GM12878 (cell line): ENCODE data around the gene FCN2. TPM values are rescaled to one million over a fixed set of nuclear protein-coding genes. Genes with fewer than 3 reads are reported as not detected.

Experiments used
- ATAC-seq: fragments of 200-7000 bp; cut with Tn5 transposase; 3 replicates; pipeline ENCODE4 v1.9.1; 2020; ENCODE audit warnings: mild to moderate bottlenecking, moderate library complexity
- BruUV-seq: library from RNA; stranded (reverse); fragments of 400-500 nt; replicated peaks from 2 replicates; lab custom pipeline; 2021; lab: Mats Ljungman, UMichigan
- CTCF ChIA-PET: fragments of 300-600 bp; sonication (Branson Sonifier 250); formaldehyde crosslinking; extraction: SDS; loops from one replicate; lab custom pipeline; 2021; ENCODE audit warnings: inconsistent platforms; lab: Yijun Ruan, JAX
- POLR2A ChIA-PET: fragments of 350-600 bp; formaldehyde crosslinking; extraction: SDS; loops from one replicate; lab custom pipeline; 2021; ENCODE audit warnings: inconsistent platforms; lab: Charles Lee
- RAD21 ChIA-PET: fragments of 300-600 bp; sonication (Branson Sonifier 250); formaldehyde crosslinking; loops from one replicate; lab custom pipeline; 2023; ENCODE audit warnings: antibody characterized with exemption; ENCODE audit not compliant: unreplicated experiment; lab: Charles Lee
- SMC1A ChIA-PET: fragments of 300-600 bp; sonication (Branson Sonifier 250); formaldehyde crosslinking; loops from one replicate; lab custom pipeline; 2023; ENCODE audit not compliant: unreplicated experiment, uncharacterized antibody; lab: Charles Lee
- DNase-seq: peaks from one replicate; pipeline ENCODE4 v3.0.0-alpha.2; 2011; ENCODE audit warnings: low read depth, low spot score
- FAIRE-seq: peaks from 3 replicates; lab custom pipeline; 2011; peaks lifted over from hg19 to GRCh38; lab: Jason Lieb, UNC
- H2AFZ ChIP-seq: 2 replicates; pipeline ENCODE4 v1.6.0; 2011; ENCODE audit warnings: low read depth, low read length, control low read depth; ENCODE audit not compliant: control insufficient read depth
- H3K27ac ChIP-seq: 2 replicates; pipeline ENCODE4 v1.5.1; 2011; ENCODE audit warnings: control low read depth; ENCODE audit not compliant: control insufficient read depth, insufficient read depth
- H3K27me3 ChIP-seq, 2 experiments: replicated peaks in 1 of 2; 2 replicates each; pipeline versions ENCODE4 v1.6.0 to v1.6.1; 2011; ENCODE audit warnings: low read length in 1 of 2; ENCODE audit not compliant: control insufficient read depth in 2 of 2, insufficient read depth in 2 of 2
- H3K36me3 ChIP-seq, 2 experiments: 2 replicates each; pipeline ENCODE4 v1.5.1; 2011; ENCODE audit warnings: low read length in 1 of 2; ENCODE audit not compliant: control insufficient read depth in 2 of 2, insufficient read depth in 2 of 2
- H3K4me1 ChIP-seq: 2 replicates; pipeline ENCODE4 v1.6.1; 2011; ENCODE audit warnings: mild to moderate bottlenecking, low read length, moderate library complexity, mixed read lengths; ENCODE audit not compliant: control insufficient read depth, insufficient read depth
- H3K4me2 ChIP-seq: 2 replicates; pipeline ENCODE4 v1.6.0; 2011; ENCODE audit warnings: control low read depth; ENCODE audit not compliant: control insufficient read depth, insufficient read depth
- H3K4me3 ChIP-seq: fragments of 200-600 bp; sonication (generic); 2 replicates; pipeline ENCODE4 v1.5.1; 2016
- H3K79me2 ChIP-seq: 2 replicates; pipeline ENCODE4 v1.6.0; 2011; ENCODE audit warnings: low read length; ENCODE audit not compliant: control insufficient read depth, insufficient read depth
- H3K9ac ChIP-seq: 2 replicates; pipeline ENCODE4 v1.8.0; 2011; ENCODE audit warnings: low read length, control low read depth, mixed read lengths; ENCODE audit not compliant: control insufficient read depth, insufficient read depth
- H3K9me3 ChIP-seq: replicated peaks from 3 replicates; pipeline ENCODE4 v1.5.1; 2011; ENCODE audit warnings: mild to moderate bottlenecking, low read length; ENCODE audit not compliant: control insufficient read depth, insufficient read depth
- H4K20me1 ChIP-seq: 2 replicates; pipeline ENCODE4 v1.6.0; 2011; ENCODE audit not compliant: control insufficient read depth, insufficient read depth
- CREB1 ChIP-seq: IDR thresholded peaks from 2 replicates; pipeline ENCODE4 v1.6.1; 2012; ENCODE audit warnings: low read depth, mild to moderate bottlenecking, inconsistent platforms
- CREM ChIP-seq: IDR thresholded peaks from 2 replicates; pipeline ENCODE4 v1.6.1; 2014; ENCODE audit warnings: antibody characterized with exemption, low read depth
- ETV6 ChIP-seq, 2 experiments: fragments of 450-650 bp in 1 of 2; IDR thresholded peaks in 1 of 2; conservative IDR thresholded peaks in 1 of 2; 2 replicates each; pipeline ENCODE4 v1.6.1; 2014; ENCODE audit warnings: antibody characterized with exemption in 1 of 2, borderline replicate concordance in 1 of 2, low read depth in 1 of 2, mild to moderate bottlenecking in 1 of 2, moderate library complexity in 1 of 2
- IKZF1 ChIP-seq: fragments of 450-650 bp; conservative IDR thresholded peaks from 2 replicates; pipeline ENCODE4 v1.6.1; 2017; ENCODE audit warnings: antibody characterized with exemption, mild to moderate bottlenecking
- SMAD5 ChIP-seq: IDR thresholded peaks from 2 replicates; pipeline ENCODE4 v1.6.1; 2016; ENCODE audit warnings: antibody characterized with exemption, low read depth
- WGBS: methylation state at CpG from one replicate; pipeline ENCODE4 v1.1.6; 2016; ENCODE audit warnings: low lambda C conversion rate; ENCODE audit not compliant: insufficient replicate concordance, insufficient coverage; ENCODE audit errors: missing lambda C conversion rate; 5-methylcytosine and 5-hydroxymethylcytosine counted together
- in situ Hi-C: fragments of 300-500 bp; cut with MboI; formaldehyde crosslinking; loops from 9 replicates; pipeline ENCODE4 v1.14.3; 2018; ENCODE audit warnings: mixed read lengths
- intact Hi-C: fragments of 100-400 bp; cut with micrococcal nuclease; formaldehyde crosslinking; loops from one replicate; pipeline ENCODE4 v1.14.2; 2022; ENCODE audit not compliant: unreplicated experiment
- polyA plus RNA-seq, 11 experiments: library from polyadenylated mRNA; depleted of rRNA in 4 of 11; unstranded in 6 of 11; stranded (reverse) in 5 of 11; fragments of >200 nt; fragmentation: Nextera tagmentation in 4 of 11; fragmentation: Illumina TruSeq in 1 of 11; extraction: Ambion mirVana in 4 of 11; extraction: Trizol in 1 of 11; gene quantifications; 1 replicate in 1 of 11; 2 replicates in 10 of 11; pipeline versions ENCODE4 v1.2.1 to v1.2.3, GENCODE V29; 2011 to 2016; ENCODE audit warnings: inconsistent platforms in 2 of 11, missing spikeins in 2 of 11, low read depth in 1 of 11
- total RNA-seq, 4 experiments: library from RNA; depleted of rRNA in 3 of 4; stranded (reverse); fragments of >200 nt in 3 of 4; fragmentation: Illumina TruSeq in 1 of 4; extraction: Trizol in 1 of 4; gene quantifications; 2 replicates each; pipeline versions ENCODE4 v1.2.1 to v1.2.3, GENCODE V29; 2013 to 2021

Gene FCN2
- total and polyA plus RNA-seq, 10 of the 15 experiments (the other 5 are each of a cell fraction or from before 2014, with no cell fraction given), result not detected

DNA sequence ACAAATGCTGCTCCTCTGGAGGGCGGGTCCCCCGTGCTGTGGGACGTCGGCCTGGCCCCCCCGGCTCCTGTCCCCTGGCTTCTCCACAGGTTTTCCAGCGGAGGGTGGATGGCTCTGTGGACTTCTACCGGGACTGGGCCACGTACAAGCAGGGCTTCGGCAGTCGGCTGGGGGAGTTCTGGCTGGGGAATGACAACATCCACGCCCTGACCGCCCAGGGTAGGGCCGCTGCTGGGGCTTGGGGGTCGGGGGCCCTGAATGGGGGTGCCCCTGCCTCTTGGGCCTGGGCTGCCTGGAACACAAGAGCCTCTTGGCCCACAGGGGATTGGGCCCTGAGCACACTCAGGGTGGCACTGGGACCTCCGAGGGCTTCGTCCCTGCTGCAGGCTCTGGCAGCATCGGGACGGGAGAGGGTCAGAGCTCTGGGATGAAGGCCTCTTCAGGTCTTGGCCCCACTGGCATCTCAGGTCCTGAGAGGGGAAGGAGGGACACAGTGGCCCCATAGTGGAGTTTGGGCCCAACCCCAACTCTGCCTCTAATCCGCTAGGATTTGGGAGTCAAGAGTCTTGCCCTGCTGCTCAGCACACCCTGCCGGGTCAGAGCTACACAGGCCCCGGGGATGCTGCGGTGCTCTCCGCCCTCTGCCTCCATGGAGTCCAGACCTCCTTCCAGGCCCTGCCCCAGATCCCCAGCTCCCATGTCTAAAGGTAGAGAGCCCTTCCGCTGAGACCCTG is 5.2 kb downstream of the FCN2 start (continued):
- TF ChIP-seq ETV6 (conservative IDR thresholded peaks at IDR 0.05 in 1 of 2, IDR thresholded peaks at IDR 0.05 in 1 of 2; ENCODE audit: borderline replicate concordance in 1 of 2, low read depth in 1 of 2), result no peak

DNA sequence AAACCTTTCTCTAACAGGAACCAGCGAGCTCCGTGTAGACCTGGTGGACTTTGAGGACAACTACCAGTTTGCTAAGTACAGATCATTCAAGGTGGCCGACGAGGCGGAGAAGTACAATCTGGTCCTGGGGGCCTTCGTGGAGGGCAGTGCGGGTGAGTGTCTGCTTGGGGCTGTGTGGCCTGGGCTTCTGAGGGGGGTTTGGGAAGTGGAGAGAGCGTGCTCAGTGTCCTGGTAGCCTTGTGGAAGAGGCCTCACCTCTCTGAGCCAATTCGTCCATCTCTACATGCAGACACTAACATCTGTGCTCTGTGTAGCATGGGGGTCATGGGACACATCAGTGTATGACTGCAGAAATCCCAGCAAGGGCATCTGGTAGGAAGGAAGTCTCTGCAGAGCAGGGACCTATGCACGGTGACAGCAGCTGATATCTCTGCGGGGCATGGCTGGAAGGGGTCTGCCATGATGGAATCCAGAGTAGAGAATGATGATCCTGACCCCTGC is 5.9 kb downstream of the FCN2 start:
- no TSS peak for BruUV-seq
- no peak overlapping the region for H3K27ac ChIP-seq
- CTCF ChIA-PET, result interaction anchor here (0.7 kb wide), 1 partner anchor 670 kb away, joined by 3 read pairs; no protein-coding TSS in a partner anchor
- no peak overlapping the region for H2AFZ ChIP-seq
- H3K4me1 ChIP-seq, result peaks cover 5% of the 10 kb centered on the region; the same call in 1 of the 2 replicates
- no peak overlapping the region for H3K4me2 ChIP-seq
- H3K9me3 ChIP-seq, result no peaks in the 10 kb centered on the region
- intact Hi-C loops, result no loop called here
- FAIRE-seq (no peak), DNase-seq (no peak)
- no peaks in the 10 kb centered on the region for H4K20me1 ChIP-seq
- no peaks in the 10 kb centered on the region for H3K36me3 ChIP-seq
- in situ Hi-C loops, result no loop called here
- TF ChIP-seq CREM (no peak), CREB1 (no peak), IKZF1 (no peak), SMAD5 (no peak)
- TF ChIP-seq, all 136 proteins: peak for 0
- ChIA-PET RAD21 (no interaction called here), SMC1A (interaction anchor here (1.1 kb wide), 1 partner anchor 11 kb away, joined by 5 read pairs; no protein-coding TSS in a partner anchor), POLR2A (no interaction called here)
- 58% methylated on average over 11 of the region's 11 CpGs for WGBS
- no peak for ATAC-seq
- no peaks in the 10 kb centered on the region; a peak in 1 of 4 replicates for H3K27me3 ChIP-seq
- no peak overlapping the region for H3K9ac ChIP-seq
- H3K79me2 ChIP-seq, result no peaks in the 10 kb centered on the region
- no peak overlapping the region for H3K4me3 ChIP-seq
